Activated CD4-positive, CD25-positive, alpha-beta regulatory T cell (primary cell): ENCODE measurements around the gene IER5L.

Experiments
- DNase-seq, 4 experiments: peaks; one replicate each; lab custom pipeline; 2025; lab: John Stamatoyannopoulos, UW

Gene IER5L

GRCh38 chr9:129160712-129161533 lies 17.1 kb downstream of the IER5L start:
- DNase-seq = no peak

DNA sequence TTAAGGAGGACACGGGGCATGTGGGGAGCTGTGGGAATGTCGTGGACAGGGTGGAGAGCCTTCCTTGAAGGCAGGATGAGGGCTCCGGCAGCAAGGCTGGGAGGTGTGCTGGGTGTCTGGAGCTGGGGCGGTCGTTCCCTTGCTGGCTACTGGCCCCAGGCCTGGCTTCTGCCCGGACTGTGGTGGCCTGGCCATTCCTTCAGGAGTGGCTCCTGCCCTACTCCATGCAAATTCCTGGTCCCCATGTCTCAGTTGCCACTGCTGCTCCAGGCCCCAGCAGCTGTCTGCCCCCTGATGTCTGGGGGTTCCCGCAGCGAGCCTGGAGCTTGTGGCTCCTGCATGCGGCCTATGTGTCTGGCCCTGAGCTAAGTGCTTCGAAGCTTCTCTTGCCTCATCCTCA lies 21.9 kb downstream of the IER5L start:
- DNase-seq = no peak

- DNase-seq = no peak
Observed at GRCh38 chr9:129154866-129155477, 23.1 kb downstream of the IER5L start.

- no peak for DNase-seq
Observed at GRCh38 chr9:129151469-129151868, 26.6 kb downstream of the IER5L start.

DNA sequence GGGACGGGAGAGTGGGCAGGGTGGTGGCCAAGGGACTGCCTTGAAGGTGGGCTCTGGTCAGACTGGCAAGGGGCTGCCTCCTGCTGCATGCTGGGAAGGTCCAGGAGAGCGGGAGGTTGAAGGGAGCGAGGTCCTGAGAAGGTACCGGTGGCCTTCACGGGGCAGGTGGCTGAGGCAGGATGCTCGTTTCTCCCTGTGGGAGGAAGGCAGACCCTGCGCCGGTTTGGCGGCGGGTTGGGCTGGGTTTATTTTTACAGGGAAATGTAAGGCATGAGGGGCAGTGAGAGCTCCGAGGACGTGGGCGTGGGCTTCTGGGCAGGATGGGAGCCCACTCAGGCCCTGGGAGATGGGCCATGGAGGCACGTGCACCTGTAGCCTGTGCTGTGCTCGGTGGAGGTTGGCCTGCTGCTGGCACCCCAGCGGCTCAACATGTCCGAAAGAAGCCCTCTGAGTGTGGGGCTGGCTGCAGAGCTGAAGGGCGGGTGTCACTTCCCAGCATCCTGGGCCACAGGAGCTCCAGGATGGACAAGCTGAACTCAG lies 27.3 kb downstream of the IER5L start:
- DNase-seq = no peak

GRCh38 chr9:129150122-129150521 lies 27.9 kb downstream of the IER5L start:
- no peak for DNase-seq

- no peak for DNase-seq
Observed at GRCh38 chr9:129149442-129149841, 28.6 kb downstream of the IER5L start.

DNA sequence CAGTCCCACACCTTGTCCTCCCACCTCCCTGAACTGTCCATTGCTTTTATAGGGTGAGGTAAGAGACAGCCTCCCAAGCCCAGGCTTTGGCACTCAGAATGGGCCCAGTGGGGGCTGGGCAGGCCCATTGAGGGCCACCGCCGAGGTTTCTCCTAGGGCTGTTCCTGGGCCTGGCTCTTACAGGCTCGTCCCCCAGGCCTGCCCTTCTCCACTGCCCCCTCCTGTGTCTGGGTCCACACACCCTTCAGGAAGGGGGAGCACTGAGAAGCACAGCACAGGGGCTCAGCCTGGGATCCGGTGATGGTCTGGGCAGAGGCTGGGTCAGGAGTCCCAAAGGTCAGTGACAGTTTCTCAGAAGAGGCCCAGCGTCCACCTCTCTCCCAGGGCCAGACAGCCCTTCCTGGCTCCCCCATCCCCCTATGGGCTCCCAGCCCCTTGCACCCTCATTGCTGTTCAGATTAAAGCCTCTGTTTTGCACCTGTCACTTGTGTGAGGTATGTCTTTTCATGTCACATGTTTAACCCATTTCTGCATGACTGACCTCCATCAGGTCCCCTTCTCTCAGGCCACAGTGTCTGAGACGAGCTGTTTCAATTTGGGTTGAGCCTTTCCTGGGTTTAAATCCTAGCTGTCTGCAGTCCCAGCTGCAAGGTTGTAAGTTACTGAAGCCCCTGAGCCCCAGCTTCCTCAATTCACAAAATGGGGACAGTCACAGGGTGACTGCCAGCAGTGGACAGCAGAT lies 29.4 kb downstream of the IER5L start:
- DNase-seq = no peak

DNA sequence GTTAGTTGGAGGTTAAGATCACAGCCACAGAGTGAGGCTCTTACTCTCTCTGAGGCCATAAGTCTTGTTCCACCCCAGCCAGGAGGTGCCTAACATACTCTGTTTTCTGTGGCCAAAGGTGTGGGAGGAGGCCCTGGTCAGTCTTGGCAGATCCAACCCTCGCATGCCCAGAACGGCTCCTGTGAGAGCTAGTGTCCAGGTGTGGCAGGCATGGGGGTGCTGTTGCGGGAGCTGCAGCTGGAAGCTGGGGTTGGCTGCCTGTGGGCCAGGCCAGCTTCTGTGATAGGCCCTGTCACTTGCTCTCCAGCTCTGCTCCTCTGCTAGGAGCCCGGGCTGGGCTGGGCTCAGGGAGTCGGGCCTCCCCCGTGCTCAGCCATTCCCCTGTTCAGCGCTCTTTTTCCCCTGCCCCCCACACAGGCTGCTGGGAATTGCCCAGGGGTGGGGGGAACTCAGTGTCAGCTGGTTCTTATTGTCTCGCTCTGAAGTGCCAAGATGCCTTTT lies 31.6 kb downstream of the IER5L start:
- DNase-seq = no peak

- no peak for DNase-seq
Observed at GRCh38 chr9:129145841-129146292, 32.2 kb downstream of the IER5L start.

GRCh38 chr9:129145316-129145715 lies 32.7 kb downstream of the IER5L start:
- no peak for DNase-seq

GRCh38 chr9:129143031-129143927 lies 34.8 kb downstream of the IER5L start:
- peak; percentile 50 to 65 (median 57) for DNase-seq

DNA sequence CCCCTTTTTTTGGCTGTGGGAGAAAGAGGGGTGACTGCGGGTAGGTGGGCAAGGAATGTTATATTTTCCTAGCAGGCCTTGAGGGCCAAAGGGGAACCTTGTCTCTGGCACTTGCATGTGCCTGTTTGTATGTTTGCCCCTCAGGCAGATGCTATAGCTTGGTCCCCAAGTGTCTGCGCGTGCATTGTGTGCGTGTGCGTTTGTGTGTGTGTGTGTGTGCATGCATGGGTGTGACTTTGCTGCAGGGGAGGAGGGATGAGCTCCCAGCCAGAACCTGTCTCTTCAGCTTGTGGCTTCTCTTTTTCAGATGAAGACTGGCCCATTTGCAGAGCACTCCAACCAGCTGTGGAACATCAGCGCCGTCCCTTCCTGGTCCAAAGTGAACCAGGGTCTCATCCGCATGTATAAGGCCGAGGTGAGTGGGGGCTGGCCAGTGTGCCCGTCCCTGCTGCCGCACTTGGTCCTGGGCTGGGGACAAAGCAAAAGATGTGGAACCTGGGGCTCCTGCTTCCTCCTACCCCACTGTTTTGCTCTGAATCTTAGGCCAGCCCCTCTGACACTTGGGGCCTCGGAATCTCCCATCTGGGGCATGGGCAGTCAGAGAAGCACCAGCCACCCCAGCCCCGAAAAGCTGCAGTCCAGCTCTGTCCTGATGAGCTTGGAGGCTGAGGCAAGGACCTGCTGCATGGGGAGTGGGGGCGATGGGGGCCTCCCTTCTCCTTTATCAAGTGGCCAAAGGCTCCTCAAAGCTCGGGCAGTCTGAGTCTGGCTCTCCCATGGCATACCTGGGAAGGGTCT lies 35.7 kb downstream of the IER5L start:
- DNase-seq = no peak

DNA sequence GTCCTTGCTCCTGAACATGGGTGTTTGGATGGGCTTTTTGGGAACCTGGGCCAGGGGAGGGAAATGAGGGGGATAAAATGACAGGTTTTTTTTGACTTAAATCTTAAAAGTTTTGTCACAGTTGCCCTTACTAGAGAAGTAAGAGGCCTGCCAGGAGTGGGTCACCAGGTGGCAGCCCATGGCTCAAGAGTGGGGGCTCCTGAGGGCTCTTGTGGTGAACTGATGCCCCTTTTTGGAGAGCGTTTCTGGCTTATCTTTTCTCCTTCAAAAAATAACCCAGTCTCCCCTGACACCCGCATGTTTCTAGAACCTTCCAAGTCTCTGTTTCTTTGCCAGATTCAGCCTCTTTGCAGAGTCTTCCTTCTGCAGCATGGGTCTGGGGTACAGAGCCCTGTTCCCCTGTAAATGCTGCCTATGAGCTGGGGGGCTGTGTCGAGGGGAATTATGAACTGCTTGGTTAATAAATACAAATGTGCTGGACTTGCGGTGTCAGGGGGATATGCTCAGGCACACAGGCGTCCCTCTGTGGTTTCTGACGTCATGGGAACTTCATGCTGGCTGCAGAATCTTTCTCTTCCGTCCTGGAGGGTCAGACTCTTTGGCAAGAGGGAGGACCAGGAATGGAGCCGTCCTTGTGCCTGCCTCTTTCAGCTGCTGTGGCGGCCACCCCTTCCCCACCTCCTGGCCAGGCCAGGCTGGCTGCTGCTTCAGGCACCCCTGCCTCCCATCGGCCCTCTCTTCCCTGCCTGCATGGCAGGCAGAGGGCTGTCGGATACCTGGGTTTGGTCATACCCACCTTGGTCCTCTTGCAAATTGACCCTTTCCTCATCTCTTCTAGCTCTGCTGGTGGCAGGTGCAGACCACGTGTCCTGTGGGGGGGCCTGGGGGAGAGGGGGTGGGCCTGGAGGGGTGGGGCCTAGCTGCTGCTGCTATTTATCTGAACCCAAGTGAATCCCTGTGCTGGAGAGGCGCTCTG lies 36.7 kb downstream of the IER5L start:
- no peak for DNase-seq

DNA sequence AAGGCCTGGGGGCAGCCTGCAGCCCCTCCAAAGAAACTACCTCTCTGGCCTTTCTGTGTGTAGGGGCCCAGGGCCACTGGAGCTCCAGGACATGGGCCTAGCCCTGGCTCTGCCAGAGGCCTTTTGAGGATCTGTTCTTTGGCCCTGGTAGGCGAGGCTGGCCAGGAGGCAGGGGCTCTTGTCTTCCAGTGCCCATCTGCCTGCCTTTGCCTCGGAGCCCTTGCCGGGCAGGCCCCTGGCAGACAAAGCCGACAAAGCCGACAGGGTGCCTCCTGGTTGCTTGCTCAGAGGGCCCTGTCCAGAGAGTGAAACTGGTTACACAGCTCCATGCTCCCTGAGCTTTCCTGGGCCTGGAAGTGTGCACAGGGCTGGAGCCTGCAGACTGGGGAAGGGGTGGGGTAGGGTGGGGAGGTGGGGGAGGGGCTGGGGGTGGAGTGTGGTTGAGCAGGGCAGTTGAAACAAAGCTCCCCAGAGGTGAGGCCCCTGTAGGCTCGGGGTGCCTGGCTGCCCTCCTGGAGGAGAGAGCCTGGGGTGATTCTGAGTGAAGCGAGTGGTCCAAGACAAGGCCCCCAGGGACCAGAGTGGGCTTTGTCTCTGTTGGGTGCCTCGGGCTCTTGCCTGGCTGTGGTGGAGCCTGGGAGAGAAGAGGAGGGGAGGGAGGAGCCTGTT lies 37.5 kb downstream of the IER5L start:
- no peak for DNase-seq

DNA sequence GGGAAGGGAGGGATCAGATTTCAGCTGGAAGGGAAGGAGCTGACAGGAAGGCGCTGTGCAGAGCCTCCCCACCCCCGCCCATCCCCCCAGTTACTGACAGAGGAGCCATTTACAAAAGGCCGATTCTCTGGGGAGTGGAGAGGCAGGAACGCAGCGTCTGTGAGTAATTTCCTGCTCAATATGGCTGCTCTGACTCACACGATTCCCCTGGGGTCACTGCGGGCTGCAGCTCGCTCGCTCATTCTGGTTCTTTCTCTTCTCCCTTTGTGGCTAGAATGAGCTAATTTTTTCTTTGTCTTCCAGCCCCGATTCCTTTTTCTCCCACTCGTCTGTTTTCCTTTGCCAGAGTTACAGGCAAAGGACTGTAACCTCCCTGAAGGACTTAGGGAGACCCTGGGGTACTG lies 38.1 kb downstream of the IER5L start:
- DNase-seq = peak; percentile 44 to 62 (median 58)

- peak; percentile 35 to 45 (median 41) for DNase-seq
Observed at GRCh38 chr9:129139233-129139992, 38.6 kb downstream of the IER5L start.
